ENCODE data around the gene SNX21.
A peak's percentile ranks its signal among the peaks of the same experiment; 100 is the strongest.

SNX21 gene

DNA sequence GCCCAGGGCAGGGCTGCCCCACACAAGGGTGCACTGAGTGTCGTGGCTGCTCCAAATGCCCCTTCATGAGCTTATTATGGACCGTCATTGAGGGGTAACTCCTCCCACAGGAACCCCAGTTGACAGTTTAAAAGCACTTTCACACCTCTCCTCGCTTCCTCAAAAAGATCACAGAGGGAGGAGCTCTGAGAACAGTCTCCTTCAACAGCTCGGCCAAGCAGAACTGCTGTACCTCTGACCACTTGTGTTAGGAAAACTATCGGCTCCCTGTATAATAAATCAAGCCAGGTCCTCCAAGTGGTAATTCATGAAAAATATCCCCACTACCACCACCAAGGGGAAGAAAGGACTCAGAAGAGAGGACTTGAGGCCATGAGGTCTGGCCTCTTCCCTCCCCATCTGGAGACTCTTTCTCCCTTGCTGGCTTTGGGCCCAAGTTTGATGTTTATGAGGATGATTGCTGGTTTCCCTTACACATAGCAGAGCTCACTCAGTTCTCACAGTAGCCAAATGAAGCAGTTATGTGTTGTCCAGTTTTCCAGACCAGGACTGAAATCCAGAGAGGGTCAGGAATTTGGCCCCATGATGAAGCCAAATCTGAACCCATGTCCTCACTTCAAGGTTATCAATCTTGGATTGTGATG, 8.7 kb downstream of the SNX21 start:
- peak overlapping the region in 4 of 21 experiments; percentile 5 to 41 (median 37) for H3K27ac ChIP-seq

DNA sequence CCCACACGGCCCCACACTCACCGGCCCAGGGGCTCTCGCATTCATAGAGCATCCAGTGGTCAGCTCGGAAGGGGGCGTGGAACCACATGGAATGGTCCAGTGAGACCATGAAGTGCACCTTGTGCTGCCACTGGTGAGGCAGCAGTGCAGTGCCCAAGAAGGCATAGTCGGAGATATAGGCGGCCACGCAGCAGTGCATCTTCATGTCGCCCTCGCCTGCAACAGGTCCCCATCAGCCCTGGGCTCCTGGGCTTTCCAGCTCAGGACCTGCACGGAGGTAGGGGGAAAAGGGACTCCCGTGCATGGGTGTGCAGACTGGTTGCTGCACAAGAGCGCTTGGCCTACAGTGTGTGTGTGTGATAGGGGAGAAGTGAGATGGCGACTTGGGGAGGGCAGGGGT, 9.9 kb downstream of the SNX21 start:
- peak overlapping the region in 1 of 21 experiments; percentile 22 for H3K27ac ChIP-seq
- no peak overlapping the region for H3K4me3 ChIP-seq

More for the DNA sequence above, 8.7 kb downstream of the SNX21 start:
- no peak overlapping the region for H3K4me3 ChIP-seq

DNA sequence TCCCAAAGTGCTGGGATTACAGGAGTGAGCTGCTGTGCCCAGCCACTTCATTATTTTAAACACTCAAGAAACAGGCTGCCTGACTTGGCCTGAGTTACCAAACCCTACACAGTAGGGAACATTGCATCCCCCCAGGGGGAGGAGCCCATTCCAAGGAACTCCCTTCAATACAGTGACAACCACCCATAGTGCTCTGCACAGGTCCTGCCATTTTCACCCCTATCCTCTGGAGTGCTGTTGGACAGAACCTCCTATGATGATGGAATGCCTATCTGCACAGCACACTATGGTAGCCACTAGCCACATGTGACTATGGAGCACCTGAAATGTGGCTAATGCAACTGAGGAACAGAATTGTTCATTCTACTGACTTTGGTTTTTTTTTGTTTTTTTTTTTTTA, 11.9 kb downstream of the SNX21 start:
- no peak overlapping the region for H3K27ac ChIP-seq
- no peak overlapping the region for H3K4me3 ChIP-seq

DNA sequence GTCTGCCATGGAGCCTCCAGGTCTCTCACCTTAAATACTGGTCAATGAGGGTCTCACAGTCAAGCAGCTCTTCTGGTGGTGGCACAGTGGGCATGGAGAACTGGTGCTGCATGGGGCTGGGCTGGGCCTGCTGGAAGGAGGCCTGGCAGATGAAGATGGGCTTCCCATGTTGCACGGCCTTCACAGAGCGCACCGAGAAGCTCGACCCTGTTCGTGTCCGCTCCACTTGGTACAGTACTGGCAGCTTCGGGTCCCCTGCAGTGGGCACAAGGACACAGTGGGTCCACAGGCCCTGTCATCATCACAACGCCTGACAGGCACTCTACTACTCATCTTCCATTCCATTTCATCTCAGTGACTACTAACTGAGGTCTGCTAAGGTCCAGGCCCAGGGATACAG, 14.8 kb downstream of the SNX21 start:
- peak overlapping the region in 2 of 21 experiments; percentile 7 to 11 for H3K27ac ChIP-seq

DNA sequence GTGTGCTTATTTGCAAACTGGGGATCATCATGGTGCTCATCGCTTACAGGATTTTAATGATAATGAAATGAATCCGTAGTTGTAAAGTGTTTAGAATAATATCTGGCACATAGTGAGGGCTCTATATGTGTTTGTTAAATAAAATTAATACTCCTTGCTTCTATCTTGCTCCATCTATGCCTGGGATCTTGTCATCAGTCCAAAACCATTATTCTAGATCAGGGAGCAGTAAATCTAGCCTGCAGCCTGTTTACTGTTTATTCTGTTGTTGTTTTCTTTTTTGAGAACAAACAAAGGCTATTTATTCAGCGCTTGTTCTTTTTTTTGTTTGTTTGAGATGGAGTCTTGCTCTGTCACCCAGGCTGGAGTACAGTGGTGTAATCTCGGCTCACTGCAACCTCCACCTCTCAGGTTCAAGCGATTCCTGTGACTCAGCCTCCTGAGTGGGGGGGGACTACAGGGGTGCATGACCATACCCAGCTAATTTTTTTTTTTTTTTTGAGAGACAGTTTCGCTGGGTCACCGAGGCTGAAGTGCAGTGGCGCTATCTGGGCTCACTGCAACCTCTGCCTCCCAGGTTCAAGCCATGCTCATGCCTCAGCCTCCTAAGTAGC, 15.5 kb downstream of the SNX21 start:
- Histone ChIP-seq H3K4me3 (no peak overlapping the region), H3K27ac (peak overlapping the region in 1 of 21 experiments; percentile 11)

More for the DNA sequence above, 14.8 kb downstream of the SNX21 start:
- H3K4me3 ChIP-seq: no peak overlapping the region

DNA sequence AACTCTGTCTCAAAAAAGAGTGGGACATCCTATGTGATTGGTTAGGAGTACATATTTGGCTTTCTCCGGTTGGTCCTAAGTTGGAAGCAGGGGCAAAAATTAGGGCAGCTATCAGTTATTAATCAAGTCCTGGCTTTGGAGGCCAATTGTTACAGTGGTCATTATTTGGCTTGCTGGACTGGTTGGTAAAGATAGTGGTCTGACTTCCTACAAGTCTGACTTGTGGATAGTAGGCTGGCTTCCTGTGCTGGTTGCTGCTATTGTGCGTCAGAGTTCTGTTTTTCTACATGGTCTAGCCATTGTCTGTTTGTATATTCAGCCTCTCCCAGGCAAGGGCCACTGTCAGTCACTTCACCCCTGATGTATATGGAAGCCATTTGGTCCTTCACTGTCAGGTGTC, 16.6 kb downstream of the SNX21 start:
- Histone ChIP-seq H3K4me3 (no peak overlapping the region), H3K27ac (no peak overlapping the region)

DNA sequence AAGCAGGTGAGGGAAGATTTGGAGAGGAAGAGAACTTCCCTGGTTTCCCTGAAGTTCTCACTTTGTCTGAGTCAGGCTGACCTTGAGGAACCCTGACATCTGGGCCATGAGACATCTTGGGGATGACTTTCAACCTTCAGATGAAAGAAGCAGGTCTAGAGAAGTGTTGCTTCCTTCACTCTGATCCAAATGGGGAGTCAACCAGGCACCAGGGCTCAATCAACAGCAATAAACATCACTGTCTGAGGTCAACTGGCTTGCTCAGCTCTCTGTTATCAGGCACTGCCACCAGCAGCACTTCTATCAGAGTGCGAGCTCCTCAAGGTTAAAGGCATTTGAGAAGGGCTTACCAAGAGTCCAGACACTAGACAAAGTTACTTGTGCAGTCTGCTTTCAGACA, 17.3 kb downstream of the SNX21 start:
- Histone ChIP-seq H3K27ac (no peak overlapping the region), H3K4me3 (no peak overlapping the region)

DNA sequence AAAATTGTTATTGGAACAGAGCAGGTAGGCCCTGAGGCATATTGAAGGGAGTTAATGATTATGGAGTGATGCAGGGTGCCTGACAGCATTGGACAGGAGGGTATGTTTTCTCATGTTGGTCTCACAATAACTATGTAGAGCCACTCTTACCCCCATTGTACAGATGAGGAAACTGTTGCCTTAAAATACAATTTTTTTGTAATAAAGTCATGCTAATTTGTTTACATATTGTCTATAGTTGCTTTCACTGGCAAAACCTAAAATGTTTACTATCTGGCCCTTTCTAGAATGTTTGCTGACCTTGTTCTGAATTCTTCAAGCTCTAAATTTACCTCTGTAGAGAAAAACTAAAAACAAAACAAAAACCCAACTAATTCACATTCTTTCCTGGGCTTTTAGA, 17.9 kb downstream of the SNX21 start:
- H3K4me3 ChIP-seq: no peak overlapping the region
- H3K27ac ChIP-seq: no peak overlapping the region

DNA sequence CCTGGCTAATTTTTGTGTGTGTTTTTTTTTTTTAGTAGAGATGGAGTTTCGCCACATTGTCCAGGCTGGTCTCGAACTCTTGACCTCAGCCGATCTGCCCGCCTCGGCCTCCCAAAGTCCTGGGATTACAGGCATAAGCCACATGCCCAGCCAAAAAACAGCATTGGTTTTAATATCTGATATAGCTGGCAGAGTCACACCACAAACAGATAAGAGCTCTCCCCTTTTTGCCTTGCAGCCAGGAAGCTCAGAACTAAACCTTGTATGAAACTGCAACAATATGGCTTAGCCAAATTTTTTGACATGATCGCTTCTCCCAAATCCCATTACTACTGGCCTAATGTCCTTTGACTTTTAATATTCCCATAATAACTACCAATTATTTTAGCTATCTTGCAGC, 18.7 kb downstream of the SNX21 start:
- no peak overlapping the region for H3K4me3 ChIP-seq
- H3K27ac ChIP-seq: no peak overlapping the region

DNA sequence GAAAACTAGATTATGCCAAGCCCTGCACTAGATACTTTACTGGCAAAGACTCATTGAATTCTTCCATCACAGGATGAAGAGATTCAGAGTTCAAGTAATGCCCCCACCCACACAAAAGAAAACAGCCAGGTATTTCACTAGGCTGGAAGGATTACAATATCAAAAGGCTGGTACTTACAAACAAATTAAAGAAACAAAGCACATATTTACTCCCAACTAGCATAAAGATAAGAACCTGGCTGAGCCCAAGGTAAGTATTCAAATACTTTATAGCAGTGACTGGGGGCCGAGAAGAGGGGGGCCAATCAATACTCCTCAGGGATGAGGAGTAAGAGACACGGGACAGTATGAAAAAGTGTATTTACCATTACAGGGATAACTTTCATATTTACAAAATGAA, 19.9 kb downstream of the SNX21 start:
- H3K27ac ChIP-seq: no peak overlapping the region

DNA sequence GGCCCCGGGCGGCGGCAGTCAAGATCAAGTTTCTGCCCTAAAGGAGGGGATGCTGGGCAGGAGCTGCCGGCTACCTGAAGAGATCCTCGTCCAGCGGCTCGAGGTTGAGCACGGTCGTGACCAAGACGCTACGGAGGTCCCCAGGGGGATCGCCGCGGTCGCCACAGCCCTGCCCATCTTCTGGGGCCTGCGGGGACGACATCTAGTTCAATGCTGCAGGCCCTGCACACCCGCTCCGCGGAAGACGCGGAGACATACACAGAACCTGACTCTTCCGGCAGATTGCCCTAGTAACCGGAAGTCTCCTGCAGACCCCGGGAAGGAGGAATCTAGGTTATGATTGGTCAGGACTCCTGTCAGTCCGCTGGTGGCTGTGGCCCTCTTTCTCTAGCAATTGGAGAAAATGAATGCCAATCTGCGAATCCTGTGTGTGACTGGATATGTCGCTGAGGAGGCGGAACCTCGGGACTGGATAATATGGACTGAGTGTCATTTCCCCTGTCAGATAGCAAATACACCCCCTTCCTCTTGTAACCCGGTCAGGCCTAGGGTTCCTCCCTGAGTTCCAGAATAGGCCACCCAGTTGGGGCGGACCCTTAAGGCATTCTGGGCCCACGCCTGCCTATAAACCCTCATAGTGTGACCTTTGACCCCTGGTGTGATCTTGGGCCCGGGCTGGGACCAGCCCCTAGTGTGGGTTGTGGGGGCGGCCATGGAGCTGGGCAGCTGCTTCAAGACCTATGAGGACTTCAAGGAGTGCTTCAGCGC, 23.7 kb downstream of the SNX21 start, which contains the start of the genes ACOT8 and ZSWIM3:
Gene ACOT8 (minus strand): TSS at position 279 of the 768 bp plus-strand sequence. CDS start 77 bp downstream, at position 202.
Gene ZSWIM3 (plus strand): TSS at position 501 of the 768 bp plus-strand sequence. CDS start 212 bp downstream, at position 713.
- Histone ChIP-seq H3K27ac (peak within 1 kb of the TSS; percentile 59 to 97 (median 86)), H3K4me3 (peak within 1 kb of the TSS; percentile 55 to 96 (median 74))

More for the DNA sequence above, 19.9 kb downstream of the SNX21 start:
- no peak overlapping the region for H3K4me3 ChIP-seq

DNA sequence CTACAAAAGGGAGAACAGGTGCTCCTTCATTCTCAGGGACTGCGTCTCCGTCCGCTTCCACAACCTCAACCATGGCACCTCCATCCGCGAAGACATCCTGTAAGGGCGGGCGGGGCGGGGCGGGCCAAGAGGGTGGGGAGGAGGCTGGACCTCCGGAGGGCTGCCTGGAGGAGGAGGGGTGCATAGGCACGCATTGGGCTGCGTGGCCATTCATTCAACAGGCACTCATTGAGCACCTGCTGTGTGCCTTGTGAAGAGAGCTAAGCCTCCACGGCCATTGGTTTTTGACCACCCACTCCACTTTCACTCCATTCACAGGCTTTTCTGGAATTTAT, 24.2 kb downstream of the SNX21 start:
- H3K27ac ChIP-seq: peak overlapping the region in 20 of 21 experiments; percentile 62 to 97 (median 86)
- H3K4me3 ChIP-seq: peak overlapping the region; percentile 55 to 96 (median 74)

DNA sequence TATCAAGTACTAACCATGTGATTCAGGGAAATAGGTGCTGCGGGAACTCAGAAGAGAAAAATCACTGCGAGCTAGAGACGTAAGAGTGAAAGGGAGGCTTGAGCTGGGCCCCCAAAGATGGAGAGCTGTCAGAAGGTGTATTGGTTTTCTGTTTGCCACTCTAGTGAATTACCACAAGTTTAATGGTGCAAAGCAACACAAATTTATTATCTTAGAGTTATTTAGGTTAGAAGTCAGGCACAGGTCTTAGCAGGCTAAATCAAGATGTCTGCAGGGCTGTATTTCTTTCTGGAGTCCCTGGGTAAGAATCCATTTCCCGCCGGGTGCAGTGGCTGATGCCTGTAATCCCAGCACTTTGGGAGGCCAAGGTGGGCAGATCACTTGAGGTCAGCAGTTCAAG, 26.3 kb downstream of the SNX21 start:
- Histone ChIP-seq H3K27ac (no peak overlapping the region), H3K4me3 (no peak overlapping the region)

DNA sequence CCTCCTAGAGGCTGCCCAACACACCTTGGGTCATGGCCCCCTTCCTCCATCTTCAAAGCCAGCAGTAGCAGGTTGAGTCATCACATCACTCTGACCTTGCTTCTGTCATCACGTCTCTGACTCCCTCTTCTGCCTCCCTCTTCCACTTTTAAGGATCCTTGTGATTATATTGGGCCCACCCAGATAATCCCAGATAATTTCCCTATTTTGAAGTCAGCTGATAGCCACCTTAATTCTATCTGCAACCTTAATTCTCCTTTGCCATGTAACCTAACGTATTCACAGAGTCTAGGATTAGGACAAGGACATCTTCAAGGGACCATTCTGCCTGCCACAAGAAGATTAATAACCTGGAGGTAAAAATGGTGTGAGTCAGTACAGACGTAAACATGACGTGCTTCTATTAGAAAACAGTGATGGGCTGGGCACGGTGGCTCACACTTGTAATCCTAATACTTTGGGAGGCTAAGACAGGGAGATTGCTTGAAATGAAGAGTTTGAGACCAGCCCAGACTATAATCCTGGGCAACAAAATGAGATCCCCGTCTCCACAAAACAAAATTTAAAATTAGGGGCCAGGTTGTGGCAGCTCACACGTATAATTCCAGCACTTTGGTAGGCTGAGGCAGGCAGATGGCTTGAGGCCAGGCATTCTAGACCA, 27.1 kb downstream of the SNX21 start:
- Histone ChIP-seq H3K4me3 (no peak overlapping the region), H3K27ac (no peak overlapping the region)

DNA sequence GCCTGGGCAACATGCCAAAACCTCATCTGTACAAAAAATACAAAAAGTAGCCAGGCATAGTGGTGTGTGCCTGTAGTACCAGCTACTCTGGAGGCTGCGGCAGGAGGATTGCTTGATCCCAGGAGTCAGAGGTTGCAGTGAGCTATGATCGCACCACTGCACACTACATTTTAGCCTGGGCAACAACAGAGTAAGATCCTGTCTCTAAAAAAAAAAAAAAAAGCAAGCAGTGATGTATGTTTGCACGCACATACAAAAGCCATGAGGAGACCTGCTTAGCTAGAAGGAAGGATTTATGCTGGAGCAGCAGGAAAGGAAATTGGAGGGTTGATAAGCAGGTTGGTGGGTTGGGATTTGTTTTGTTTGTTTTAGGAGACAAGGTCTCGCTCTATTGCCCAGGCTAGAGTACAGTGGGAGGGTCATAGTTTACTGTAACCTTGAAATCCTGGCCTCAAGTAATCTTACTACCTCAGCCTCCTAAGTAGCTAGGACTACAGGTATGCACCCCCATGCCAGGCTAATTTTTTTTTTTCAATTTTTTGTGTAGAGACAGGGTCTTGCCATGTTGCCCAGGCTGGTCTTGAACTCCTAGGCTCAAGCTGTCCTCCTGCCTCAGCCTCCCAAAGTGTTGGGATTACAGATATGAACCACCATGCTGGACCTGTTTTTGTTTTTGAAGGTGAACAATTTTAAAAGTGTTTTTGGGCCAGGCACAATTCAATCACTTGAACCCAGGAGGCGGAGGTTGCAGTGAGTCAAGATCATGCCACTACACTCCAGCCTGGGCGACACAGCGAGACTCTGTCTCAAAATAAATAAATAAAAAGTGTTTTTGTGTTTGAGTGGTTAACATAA, 27.8 kb downstream of the SNX21 start:
- H3K4me3 ChIP-seq: no peak overlapping the region
- no peak overlapping the region for H3K27ac ChIP-seq

DNA sequence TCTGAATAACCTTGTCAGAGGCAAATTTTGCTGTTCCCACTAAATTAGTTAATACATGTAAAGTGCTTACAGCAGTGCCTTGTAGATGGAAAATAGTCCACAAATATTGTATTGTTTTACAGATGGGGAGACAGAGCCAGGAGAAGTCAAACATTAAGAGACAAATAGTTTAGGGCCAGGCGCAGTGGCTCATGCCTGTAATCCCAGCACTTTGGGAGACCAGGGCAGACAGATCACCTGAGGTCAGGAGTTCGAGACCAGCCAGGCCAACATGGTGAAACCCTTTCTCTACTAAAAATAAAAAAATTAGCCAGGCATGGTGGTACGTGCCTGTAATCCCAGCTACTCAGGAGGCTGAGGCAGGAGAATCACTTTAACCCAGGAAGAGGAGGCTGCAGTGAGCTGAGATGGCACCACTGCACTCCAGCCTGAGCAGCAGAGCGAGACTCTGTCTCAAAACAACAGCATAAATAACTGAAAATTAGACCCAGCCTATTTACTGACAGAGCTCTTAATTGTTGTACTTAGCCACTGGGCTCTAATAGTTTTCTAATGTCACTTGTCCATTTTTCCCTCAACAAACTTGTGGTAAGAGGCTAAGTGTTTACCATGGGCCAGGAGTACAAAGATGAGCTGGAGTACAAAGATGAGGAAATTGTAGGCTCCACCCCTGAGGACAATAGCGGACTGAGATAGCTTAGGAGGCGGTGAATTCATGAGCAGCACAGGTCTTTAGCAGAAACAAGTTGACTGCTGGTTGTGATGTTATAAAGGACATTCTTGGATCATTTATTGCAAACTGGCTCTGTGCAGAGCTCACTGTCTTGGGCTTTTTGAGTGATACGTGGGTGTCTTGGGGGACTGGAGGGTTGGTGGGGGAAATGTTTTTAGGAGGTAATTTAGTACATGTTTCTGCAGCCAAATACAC, 30.2 kb downstream of the SNX21 start:
- Histone ChIP-seq H3K4me3 (no peak overlapping the region), H3K27ac (no peak overlapping the region)

DNA sequence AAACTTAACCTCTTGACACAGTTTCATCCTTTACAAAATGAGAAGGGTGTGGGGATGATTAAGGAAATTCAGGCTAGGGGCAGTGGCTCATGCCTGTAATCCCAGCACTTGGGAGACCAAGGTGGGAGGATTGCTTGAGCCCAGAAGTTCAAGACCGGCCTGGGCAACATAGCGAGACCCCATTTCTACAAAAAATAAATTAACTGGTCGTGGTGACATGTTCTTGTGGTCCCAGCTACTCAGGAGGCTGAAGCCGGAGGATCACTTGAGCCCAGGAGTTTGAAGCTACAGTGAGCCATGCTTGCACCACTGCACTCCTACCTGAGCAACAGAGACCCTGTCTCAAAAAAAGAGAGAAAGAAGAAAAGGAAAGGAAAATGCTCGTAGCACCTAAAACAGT, 32.9 kb downstream of the SNX21 start:
- Histone ChIP-seq H3K27ac (no peak overlapping the region), H3K4me3 (no peak overlapping the region)

DNA sequence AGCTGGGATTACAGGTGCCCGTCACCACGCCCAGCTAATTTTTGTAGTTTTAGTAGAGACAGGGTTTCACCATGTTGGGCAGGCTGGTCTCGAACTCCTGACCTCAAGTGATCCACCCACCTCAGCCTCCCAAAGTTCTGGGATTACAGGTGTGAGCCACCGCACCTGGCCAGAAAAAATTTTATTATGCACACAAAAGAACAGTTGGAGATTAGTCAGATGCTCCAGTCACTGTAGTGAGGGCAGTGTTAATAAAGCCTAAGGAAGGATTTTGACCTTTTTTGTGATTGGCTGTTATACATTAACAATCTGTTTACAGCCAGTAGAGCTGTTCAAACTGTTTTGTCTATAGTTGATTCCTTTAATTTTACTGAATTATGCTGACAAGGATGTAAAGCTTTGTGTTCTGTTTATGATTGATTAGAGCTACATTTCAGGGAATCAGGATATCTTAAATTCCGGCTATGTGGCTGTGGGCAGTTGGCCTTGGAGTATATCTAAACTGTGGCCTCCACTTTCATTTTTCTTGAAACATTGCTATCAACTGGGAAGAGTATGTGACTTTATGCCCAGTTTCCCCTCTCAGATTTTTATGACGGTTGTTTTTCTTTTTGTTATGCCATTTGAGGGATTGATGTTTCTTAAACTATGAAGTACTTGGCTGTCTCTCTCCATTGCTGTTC, 33.7 kb downstream of the SNX21 start:
- no peak overlapping the region for H3K4me3 ChIP-seq
- H3K27ac ChIP-seq: peak overlapping the region in 5 of 21 experiments; percentile 8 to 58 (median 34)
